ENCODE measurements around the gene PNMT.
"Not testable (repeated sequence)": the region's sequence is repeated elsewhere in the genome, so short reads cannot be mapped to it uniquely, and the experiment has no call there.

Gene PNMT

DNA sequence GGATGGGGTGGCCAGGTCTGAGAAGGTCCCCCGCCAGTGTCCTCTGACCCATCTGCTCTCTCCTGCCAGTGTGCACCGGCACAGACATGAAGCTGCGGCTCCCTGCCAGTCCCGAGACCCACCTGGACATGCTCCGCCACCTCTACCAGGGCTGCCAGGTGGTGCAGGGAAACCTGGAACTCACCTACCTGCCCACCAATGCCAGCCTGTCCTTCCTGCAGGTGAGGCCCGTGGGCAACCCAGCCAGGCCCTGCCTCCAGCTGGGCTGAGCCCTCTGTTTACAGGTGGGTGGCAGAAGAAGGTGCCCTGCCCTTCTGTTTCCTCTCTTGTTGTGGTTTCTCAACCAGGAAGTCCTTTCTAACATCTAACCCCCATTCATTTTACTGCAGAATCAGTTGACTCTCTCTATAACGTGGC lies 38.7 kb downstream of the PNMT start:
- DNase-seq (ENCODE audit: low read depth in 3 of 3, low spot score in 1 of 3): no peak

DNA sequence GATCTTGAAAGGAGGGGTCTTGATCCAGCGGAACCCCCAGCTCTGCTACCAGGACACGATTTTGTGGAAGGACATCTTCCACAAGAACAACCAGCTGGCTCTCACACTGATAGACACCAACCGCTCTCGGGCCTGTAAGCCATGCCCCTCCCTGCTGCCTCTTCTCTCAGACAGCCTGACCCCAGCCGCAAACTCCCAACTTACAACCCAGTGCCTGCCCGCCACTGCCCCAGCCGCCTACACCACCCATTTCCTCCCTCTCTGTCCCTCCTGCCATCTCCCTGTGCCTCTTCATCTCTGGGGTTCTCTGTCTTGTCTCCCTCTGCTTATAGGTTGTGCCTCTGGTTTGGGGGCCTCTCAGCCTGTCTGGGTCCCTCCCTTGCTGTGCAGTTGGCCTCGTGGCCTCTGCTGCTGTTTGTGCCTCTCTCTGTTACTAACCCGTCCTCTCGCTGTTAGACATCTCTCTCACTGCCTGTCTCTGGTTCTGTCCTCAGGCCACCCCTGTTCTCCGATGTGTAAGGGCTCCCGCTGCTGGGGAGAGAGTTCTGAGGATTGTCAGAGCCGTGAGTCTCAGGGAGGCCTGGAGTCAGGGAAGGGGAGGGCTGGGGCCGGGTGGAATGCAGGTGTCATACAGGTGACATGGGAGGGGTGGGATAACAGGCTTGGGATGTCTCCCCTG lies 41.2 kb downstream of the PNMT start:
- no peak for DNase-seq (ENCODE audit: low read depth in 3 of 3, low spot score in 1 of 3)

DNA sequence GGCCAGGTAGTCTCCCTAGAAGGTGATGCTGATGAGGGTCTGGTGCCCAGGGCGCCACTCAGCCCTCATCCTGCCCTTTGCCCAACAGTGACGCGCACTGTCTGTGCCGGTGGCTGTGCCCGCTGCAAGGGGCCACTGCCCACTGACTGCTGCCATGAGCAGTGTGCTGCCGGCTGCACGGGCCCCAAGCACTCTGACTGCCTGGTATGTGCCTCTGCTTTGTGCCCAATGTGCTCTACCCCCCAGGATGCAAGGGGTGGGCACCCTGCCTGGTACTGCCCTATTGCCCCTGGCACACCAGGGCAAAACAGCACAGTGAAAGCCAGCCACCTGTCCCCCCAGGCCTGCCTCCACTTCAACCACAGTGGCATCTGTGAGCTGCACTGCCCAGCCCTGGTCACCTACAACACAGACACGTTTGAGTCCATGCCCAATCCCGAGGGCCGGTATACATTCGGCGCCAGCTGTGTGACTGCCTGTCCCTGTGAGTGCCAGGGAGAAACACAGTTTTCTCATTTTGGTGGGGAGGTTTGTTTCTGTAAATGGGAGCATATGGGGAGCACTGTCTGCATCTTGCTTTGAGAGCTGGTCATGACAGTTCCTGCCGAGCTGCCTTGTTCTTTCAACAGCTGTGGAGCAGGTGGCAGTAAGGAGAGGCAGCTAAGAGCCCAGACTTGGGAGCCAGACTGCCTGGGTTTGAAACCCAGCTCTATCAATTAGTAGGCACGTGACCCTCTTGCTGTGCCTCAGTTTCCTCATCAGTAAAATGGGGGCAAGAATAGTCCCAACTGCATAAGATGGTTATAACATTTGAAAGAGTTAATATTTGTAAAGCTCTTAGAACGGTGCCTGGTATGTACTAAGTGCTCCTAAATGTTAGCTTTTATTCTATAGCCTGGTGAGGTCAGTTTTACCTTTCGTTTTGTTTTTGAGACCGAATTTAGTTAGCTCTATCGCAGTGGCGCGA lies 42.0 kb downstream of the PNMT start:
- DNase-seq (ENCODE audit: low read depth in 3 of 3, low spot score in 1 of 3): no peak

DNA sequence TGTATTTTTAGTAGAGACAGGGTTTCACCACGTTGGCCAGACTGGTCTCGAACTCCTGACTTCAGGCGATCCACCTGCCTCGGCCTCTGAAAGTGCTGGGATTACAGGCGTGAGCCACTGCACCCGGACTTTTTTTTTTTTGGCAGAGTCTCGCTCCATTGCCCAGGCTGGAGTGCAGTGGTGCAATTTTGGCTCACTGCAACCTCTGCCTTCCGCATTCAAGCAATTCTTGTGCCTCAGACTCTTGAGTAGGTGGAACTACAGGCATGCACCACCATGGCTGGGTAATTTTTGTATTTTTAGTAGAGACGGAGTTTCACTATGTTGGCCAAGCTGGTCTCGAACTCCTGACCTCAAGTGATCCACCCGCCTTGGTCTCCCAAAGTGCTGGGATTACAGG lies 42.8 kb downstream of the PNMT start:
- DNase-seq (ENCODE audit: low read depth in 3 of 3, low spot score in 1 of 3): not testable (repeated sequence)

GRCh38 chr17:39711851-39712250 lies 43.6 kb downstream of the PNMT start:
- DNase-seq (ENCODE audit: low read depth in 3 of 3, low spot score in 1 of 3): no peak

DNA sequence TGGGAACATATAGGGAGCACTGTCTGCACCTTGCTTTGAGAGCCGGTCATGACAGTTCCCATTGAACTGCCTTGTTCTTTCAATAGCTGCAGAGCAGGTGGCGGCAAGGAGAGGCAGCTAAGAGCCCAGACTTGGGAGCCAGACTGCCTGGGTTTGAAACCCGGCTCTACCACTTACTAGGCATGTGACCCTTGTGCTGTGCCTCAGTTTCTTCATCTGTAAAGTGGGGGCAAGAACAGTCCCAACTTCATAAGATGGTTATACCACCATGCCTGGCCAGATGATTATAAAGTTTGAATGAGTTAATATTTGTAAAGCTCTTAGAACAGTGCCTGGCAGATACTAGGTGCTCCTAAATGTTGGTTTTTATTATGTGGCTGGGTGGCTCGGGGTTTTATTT lies 46.0 kb downstream of the PNMT start:
- no peak for DNase-seq (ENCODE audit: low read depth in 3 of 3, low spot score in 1 of 3)

DNA sequence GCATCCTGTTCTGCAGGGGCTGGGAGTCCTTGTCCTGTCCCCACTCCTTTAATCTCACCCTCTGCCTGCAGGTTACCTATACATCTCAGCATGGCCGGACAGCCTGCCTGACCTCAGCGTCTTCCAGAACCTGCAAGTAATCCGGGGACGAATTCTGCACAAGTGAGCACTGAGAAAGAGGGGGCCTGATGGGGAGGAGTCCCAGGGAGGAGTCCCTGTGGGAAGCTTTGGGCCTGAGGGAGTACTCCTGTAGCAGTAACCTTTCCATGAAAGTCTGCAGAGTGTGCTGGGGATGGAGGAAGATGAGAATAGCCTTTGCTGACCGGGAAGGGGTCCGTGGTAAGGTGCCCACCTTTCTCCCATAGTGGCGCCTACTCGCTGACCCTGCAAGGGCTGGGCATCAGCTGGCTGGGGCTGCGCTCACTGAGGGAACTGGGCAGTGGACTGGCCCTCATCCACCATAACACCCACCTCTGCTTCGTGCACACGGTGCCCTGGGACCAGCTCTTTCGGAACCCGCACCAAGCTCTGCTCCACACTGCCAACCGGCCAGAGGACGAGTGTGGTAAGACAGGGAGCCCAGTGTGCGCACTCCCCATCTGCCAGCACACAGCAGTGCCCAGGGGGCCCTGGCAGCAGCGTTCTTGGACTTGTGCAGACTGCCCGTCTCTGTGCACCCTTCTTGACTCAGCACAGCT lies 47.3 kb downstream of the PNMT start:
- DNase-seq (ENCODE audit: low read depth in 3 of 3, low spot score in 1 of 3): no peak

GRCh38 chr17:39716073-39716818 lies 48.0 kb downstream of the PNMT start:
- DNase-seq (ENCODE audit: low read depth in 3 of 3, low spot score in 1 of 3): no peak

DNA sequence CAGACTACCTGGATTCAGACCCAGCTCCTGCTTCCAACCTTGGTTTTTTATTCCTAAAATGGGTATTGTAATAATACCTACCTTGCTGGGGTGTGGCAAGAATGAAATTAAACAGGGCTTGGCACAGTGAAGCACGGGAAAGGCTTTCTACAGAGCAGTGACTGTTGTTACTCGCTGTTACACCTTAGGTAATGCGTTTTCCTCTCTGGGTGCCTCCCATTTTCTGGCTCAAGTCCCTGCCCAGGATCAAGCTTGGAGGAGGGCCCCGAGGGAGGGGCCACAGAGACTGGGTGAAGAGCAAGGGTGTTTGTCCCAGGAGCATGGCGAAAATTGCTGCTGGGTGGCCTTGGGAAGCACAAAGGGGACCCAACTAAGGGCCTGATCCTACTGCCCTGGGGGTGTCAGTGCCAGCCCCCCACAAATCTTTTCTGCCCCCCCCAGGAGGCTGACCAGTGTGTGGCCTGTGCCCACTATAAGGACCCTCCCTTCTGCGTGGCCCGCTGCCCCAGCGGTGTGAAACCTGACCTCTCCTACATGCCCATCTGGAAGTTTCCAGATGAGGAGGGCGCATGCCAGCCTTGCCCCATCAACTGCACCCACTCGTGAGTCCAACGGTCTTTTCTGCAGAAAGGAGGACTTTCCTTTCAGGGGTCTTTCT lies 48.8 kb downstream of the PNMT start:
- no peak for DNase-seq (ENCODE audit: low read depth in 3 of 3, low spot score in 1 of 3)

GRCh38 chr17:39717660-39718059 lies 49.4 kb downstream of the PNMT start:
- DNase-seq (ENCODE audit: low read depth in 3 of 3, low spot score in 1 of 3): no peak

DNA sequence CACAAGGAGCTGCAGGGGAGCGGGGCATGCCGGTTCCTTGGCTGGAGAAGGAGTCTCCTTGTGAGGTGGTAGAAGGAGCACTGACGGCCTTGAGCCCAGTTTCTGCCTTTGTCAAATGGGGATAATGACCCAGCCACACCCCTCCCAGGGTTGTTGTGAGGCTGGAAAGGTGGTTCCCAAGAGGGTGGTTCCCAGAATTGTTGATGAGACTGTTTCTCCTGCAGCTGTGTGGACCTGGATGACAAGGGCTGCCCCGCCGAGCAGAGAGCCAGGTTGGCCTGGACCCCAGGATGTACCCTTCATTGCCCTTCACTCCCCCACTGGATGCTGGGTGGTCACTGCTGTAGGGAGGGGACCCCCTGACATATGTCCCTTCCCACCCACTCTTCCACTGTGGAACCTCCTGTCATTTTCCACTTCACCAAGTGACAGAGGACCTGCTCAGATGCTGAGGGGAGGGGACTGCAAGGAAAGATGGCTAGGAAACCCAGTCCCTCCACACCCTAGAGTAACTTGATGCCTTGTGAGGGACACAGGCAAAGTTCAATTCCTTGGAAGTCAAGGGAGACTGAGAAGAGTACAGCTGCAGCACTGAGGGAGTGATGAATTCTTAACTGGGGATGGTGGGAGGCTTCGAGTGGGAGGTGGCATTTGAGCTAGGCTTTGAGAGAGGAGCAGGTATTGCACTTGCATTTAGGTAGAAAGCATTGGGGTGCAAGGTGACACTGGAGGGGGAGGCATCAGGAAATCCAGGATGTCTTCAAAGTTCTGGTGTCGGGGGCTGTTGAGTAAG lies 51.5 kb downstream of the PNMT start:
- no peak for DNase-seq (ENCODE audit: low read depth in 3 of 3, low spot score in 1 of 3)

Data from stimulated activated CD4-positive, alpha-beta T cell treated with anti-CD3 and anti-CD28 coated beads, TNF-alpha, amount 100 ng/mL, for 1 hour (primary cell).